ENCODE measurements around the gene ZNF205. TPM values are rescaled to one million over a fixed set of nuclear protein-coding genes. Genes with fewer than 3 reads are reported as not detected.

ZNF205 gene
- polyA plus RNA-seq, 3 donors, result 1.0 to 6.7 (median 1.3) TPM

DNA sequence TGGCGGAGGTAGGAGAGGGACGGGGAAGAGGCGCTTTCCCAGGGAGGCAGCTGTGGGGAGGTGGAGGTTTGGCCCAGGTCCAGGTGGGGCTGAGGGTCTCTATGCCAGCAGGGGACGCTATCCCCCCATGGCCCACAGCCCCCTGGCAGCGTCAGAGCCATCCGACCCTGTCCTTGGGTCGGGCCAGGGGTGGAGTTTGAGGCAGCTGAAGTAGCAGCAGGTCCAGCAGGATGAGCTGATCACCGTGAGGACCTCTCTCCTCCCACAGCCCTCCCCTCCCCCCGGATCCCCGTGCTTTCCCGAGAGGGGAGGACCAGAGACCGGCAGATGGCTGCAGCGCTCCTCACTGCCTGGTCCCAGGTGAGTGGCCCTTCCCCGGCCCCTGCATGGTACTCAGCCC lies 3.2 kb downstream of the ZNF205 start:
- H3K9me3 ChIP-seq (replicated peaks in 1 of 2; ENCODE audit: control insufficient read depth in 1 of 2, insufficient read depth in 1 of 2, low read length in 2 of 2), result no peaks in the 10 kb centered on the region
- no peak overlapping the region for H3K4me3 ChIP-seq (replicated peaks in 1 of 3; ENCODE audit: low read depth in 2 of 3, low read length in 3 of 3)
- H2AFZ ChIP-seq (ENCODE audit: insufficient read depth, low read depth, low read length, poor library complexity, severe bottlenecking), result no peak overlapping the region
- H3K9ac ChIP-seq (ENCODE audit: insufficient read depth, low read length, poor library complexity, severe bottlenecking), result no peak overlapping the region
- Mint-ChIP-seq H3K9me3 (peaks cover 0 to under 1% (median 0%) of the 10 kb centered on the region in 7 donors), H3K4me3 (no peak overlapping the region), H3K27me3 (ENCODE audit: low read depth in 3 of 3) (peaks cover 2 to 12% (median 2%) of the 10 kb centered on the region in 3 donors), H3K4me1 (peaks cover 18% of the 10 kb centered on the region), H3K27ac (peak overlapping the region in 1 of 7 donors; percentile 57), H3K36me3 (peaks cover 2 to 9% of the 10 kb centered on the region in 2 donors)
- H3K4me2 ChIP-seq (replicated peaks; ENCODE audit: extremely low read depth, low read length, poor library complexity, severe bottlenecking), result no peak overlapping the region
- H3K4me1 ChIP-seq (ENCODE audit: control insufficient read depth in 1 of 2, insufficient read depth in 2 of 2, low read length in 2 of 2), result peaks cover 15 to 19% of the 10 kb centered on the region in 2 donors
- peaks cover 0 to 14% of the 10 kb centered on the region in 2 donors for H3K36me3 ChIP-seq (replicated peaks in 1 of 2; ENCODE audit: control insufficient read depth in 1 of 2, insufficient read depth in 2 of 2, low read length in 2 of 2)
- no peaks in the 10 kb centered on the region for H3K27me3 ChIP-seq (ENCODE audit: control insufficient read depth in 2 of 2, insufficient read depth in 2 of 2, low read length in 2 of 2)
- DNase-seq, result no peak
- WGBS (ENCODE audit: insufficient coverage), result 97% methylated on average over 5 of the region's 14 CpGs
- no peak overlapping the region for H3K27ac ChIP-seq (ENCODE audit: low read depth in 1 of 2, low read length in 2 of 2)
- no peaks in the 10 kb centered on the region for H3K79me2 ChIP-seq (ENCODE audit: insufficient read depth, low read length)
- intact Hi-C loops (cut with micrococcal nuclease), result no loop called here
- no peaks in the 10 kb centered on the region for H4K20me1 ChIP-seq (ENCODE audit: insufficient read depth, low read length)
- TF ChIP-seq, protein P1, sequence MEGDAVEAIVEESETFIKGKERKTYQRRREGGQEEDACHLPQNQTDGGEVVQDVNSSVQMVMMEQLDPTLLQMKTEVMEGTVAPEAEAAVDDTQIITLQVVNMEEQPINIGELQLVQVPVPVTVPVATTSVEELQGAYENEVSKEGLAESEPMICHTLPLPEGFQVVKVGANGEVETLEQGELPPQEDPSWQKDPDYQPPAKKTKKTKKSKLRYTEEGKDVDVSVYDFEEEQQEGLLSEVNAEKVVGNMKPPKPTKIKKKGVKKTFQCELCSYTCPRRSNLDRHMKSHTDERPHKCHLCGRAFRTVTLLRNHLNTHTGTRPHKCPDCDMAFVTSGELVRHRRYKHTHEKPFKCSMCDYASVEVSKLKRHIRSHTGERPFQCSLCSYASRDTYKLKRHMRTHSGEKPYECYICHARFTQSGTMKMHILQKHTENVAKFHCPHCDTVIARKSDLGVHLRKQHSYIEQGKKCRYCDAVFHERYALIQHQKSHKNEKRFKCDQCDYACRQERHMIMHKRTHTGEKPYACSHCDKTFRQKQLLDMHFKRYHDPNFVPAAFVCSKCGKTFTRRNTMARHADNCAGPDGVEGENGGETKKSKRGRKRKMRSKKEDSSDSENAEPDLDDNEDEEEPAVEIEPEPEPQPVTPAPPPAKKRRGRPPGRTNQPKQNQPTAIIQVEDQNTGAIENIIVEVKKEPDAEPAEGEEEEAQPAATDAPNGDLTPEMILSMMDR (IDR thresholded peaks at IDR 0.05), result no peak

- H3K27ac Mint-ChIP-seq, result peak overlapping the region in 1 of 7 donors; percentile 50
- Histone ChIP-seq H3K4me1 (ENCODE audit: control insufficient read depth in 1 of 2, insufficient read depth in 2 of 2, low read length in 2 of 2) (peaks cover 2 to 8% of the 10 kb centered on the region in 2 donors), H2AFZ (ENCODE audit: insufficient read depth, low read depth, low read length, poor library complexity, severe bottlenecking) (no peak overlapping the region), H3K79me2 (ENCODE audit: insufficient read depth, low read length) (no peaks in the 10 kb centered on the region), H3K4me3 (replicated peaks in 1 of 3; ENCODE audit: low read depth in 2 of 3, low read length in 3 of 3) (no peak overlapping the region), H3K4me2 (replicated peaks; ENCODE audit: extremely low read depth, low read length, poor library complexity, severe bottlenecking) (no peak overlapping the region), H3K27ac (ENCODE audit: low read depth in 1 of 2, low read length in 2 of 2) (no peak overlapping the region), H3K9ac (ENCODE audit: insufficient read depth, low read length, poor library complexity, severe bottlenecking) (no peak overlapping the region), H3K27me3 (ENCODE audit: control insufficient read depth in 2 of 2, insufficient read depth in 2 of 2, low read length in 2 of 2) (no peaks in the 10 kb centered on the region), H4K20me1 (ENCODE audit: insufficient read depth, low read length) (no peaks in the 10 kb centered on the region), H3K36me3 (replicated peaks in 1 of 2; ENCODE audit: control insufficient read depth in 1 of 2, insufficient read depth in 2 of 2, low read length in 2 of 2) (peaks cover 0 to 14% of the 10 kb centered on the region in 2 donors), H3K9me3 (replicated peaks in 1 of 2; ENCODE audit: control insufficient read depth in 1 of 2, insufficient read depth in 1 of 2, low read length in 2 of 2) (no peaks in the 10 kb centered on the region)
- TF ChIP-seq, protein P1 (IDR thresholded peaks at IDR 0.05), result no peak
- peaks cover 0 to 6% (median 5%) of the 10 kb centered on the region in 3 donors for H3K27me3 Mint-ChIP-seq (ENCODE audit: low read depth in 3 of 3)
- H3K36me3 Mint-ChIP-seq, result peaks cover 2 to 9% of the 10 kb centered on the region in 2 donors
- intact Hi-C loops (cut with micrococcal nuclease), result no loop called here
- peaks cover 7% of the 10 kb centered on the region for H3K4me1 Mint-ChIP-seq
- WGBS (ENCODE audit: insufficient coverage), result 97% methylated on average over 12 of the region's 16 CpGs
- no peak overlapping the region for H3K4me3 Mint-ChIP-seq
- H3K9me3 Mint-ChIP-seq, result no peaks in the 10 kb centered on the region
- no peak for DNase-seq
These were observed 5.9 kb downstream of the ZNF205 start for GRCh38 chr16:3118204-3118790.
